NCI-H1436 treated with DMSO at 0.1 percent for 48 hours (cell line): Measurements from ENCODE around the gene TFF1.

Source experiments
- DNase-seq: peaks from one replicate; lab custom pipeline; 2025; lab: John Stamatoyannopoulos, UW

The TFF1 gene

GRCh38 chr21:42343101-42343500, 23.2 kb downstream of the TFF1 start:
- no peak for DNase-seq

GRCh38 chr21:42341776-42342542, 24.4 kb downstream of the TFF1 start:
- DNase-seq: no peak

DNA sequence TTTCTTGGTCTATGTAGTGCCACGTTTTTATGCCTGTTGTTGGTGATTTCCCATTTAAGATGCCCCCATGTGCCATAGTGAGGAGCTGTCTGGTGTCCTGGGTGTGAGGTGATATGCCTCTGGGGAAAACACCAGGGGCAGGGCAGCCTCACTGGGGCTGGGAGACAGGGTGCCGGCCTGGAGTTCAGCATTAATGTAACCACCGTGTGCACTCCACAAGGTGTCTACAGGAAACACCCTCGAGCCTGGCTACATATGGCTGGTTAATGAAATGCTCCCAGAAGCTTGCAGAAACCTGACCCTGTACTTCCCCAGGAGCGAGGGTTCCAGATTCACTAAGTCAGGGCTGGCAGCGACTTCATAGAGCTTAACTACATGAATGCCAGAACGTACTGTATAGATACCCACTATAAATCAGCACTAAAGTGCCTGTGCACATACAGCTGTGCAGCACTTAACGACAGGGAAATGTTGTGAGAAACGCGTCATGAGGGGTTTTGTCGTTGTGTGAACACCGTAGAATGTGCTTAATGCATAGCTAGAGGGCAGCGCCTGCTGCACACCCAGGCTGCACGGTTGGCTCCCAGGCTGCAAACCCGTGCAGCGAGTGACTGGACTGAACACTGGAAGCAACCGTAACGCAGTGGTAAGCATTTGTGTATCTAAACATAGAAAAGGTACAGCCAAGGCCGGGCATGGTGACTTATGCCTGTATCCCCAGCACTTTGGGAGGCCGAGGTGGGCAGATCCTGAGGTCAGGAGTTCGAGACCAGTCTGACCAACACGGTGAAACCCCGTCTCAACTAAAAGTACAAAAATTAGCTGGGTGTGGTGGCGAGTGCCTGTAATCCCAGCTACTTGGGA, 25.9 kb downstream of the TFF1 start:
- no peak for DNase-seq

DNA sequence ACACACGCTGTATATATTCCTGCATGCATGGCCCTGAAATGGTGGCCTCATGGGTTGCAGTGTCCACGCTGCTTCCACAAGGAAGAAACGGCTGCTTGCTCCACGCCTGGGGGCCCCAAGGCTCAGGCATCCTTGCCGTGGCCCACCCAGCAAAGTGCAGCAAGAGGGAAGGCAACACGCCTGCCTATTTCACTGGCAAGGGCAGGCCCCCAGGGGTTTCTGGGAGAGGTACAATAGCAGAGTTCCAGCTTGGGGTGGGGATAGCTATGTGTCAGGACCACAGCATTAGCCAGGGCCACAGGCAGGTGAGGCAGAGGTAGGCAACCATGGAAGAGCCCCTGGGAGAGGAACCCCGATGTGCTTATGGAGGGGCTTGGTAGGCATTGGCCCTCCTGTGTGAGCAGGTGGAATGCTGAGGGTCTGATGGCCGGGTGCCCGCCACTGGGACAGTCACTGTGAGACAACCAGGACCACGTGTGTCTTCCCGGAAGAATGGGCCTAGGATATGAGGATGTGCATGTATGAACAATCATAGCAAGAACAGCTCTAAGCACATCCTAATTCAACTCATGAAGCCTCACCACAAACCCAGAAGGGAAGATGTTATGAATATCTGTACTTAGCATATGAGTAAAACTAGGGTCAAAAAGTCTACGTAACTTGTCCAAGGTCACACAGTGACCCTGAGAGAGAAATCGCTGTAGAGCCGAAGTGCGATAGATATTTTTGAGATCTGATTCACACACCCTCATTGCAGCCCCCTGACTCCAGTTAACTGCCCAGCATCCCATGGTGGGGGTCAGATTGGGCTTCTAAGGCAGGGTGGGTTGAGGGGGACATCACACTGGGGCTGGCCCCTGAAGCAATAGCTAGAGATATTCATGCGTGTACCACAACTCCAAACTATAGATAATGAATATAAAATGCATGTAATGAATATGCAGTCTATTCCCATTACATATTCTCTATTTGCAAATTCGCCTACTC, 27.3 kb downstream of the TFF1 start:
- no peak for DNase-seq

GRCh38 chr21:42337830-42338728, 28.3 kb downstream of the TFF1 start:
- no peak for DNase-seq

DNA sequence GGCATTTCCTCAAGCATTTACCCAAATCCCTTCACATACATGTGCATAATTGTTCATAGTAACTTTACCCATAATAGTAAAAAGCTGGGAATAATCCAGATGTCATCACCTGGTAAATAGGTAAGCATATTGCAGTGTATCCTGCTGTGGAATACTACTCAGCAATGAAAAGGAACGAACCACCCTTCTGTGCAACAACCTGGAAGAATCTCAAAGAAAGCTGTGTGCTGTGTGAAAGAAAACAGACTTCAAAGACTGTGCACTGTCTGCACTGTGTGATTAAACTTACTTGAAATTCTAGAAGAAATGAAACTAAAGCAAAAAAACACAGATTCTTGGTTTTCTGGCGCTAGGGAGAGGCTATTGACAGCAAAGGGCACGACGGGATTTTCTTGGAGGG, 29.1 kb downstream of the TFF1 start:
- DNase-seq: no peak

- no peak for DNase-seq
Measured at GRCh38 chr21:42336054-42336453, 30.3 kb downstream of the TFF1 start.

GRCh38 chr21:42332557-42333317, 33.6 kb downstream of the TFF1 start:
- DNase-seq: no peak

GRCh38 chr21:42331660-42332059, 34.7 kb downstream of the TFF1 start:
- no peak for DNase-seq

GRCh38 chr21:42330380-42331371, 35.7 kb downstream of the TFF1 start:
- no peak for DNase-seq

GRCh38 chr21:42324896-42325295, 41.4 kb downstream of the TFF1 start:
- DNase-seq: no peak

DNA sequence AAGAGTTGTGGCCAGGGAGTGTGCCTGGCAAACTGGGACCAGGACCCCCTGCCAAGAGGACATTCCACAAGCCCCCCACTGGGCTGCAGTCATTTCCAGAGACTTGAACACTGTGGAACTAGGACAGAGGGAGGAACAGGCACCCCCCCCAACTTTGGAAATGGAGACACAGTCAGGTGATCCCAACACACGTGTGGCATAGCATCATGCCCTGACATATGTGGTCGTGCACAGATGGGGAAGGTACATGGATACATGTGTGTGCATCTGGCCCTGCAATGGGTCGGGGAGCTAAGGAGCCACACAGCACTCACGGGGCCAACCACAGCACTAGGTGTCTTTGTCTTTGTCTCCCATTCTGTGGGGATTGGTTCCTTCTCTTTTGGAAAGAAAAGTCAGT, 44.5 kb downstream of the TFF1 start:
- no peak for DNase-seq

- DNase-seq: no peak
Measured at GRCh38 chr21:42321231-42321630, 45.1 kb downstream of the TFF1 start.

DNA sequence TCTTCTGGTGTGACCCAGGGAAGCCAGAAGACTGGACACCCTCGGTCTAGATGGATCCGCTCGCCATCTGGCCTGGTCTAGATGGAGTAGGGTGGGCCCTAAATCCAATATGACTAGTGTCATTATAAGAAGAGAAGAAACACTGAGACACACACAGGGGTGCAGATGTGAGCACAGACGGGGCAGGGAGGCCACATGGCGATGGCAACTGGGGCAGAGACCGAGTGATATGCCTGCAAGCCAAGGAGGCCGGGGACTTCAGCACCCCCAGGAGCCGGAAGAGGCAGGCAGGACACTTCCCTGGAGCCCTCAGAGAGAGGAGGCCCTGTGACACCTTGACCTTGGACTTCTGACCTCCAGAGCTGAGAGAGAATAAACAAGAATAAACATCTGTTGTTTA, 45.5 kb downstream of the TFF1 start:
- no peak for DNase-seq

- DNase-seq: no peak
Measured at GRCh38 chr21:42319851-42320572, 46.3 kb downstream of the TFF1 start.

DNA sequence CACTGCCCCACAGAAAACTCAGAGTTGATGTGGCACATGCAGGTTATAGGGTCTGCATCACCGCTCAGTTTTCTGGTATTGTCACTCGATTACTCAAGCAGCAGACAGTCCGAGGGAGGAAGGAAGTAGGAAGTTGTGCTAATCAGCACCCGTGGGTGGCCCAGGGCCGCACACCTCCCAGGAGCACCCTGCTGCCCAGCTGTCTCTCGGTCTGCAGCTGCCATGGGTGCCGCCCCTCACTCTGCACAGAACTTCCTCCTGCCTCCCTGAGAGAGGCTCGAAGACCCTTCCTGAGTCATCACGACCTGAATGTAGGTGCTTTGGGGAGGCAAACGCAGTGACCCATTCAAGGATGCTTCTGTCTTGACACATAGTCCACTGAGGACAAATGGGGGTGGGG, 47.0 kb downstream of the TFF1 start:
- DNase-seq: no peak

GRCh38 chr21:42317826-42318746, 48.2 kb downstream of the TFF1 start:
- DNase-seq: no peak
